Neutrophil (primary cell): ENCODE measurements around the gene LGMN.

ENCODE experiments used
- H3K27ac ChIP-seq: fragments of 200-600 bp; sonication (generic); 2 replicates; pipeline ENCODE4 v1.5.1; 2016; ENCODE audit warnings: mild to moderate bottlenecking, moderate library complexity
- H3K27me3 ChIP-seq: fragments of 200-600 bp; sonication (generic); 2 replicates; pipeline ENCODE4 v1.6.0; 2016; ENCODE audit warnings: mild to moderate bottlenecking
- H3K36me3 ChIP-seq: fragments of 200-600 bp; sonication (generic); 2 replicates; pipeline ENCODE4 v1.5.1; 2017
- H3K4me1 ChIP-seq, 2 experiments: fragments of 200-600 bp in 1 of 2; sonication (generic) in 1 of 2; 1 replicate in 1 of 2; 2 replicates in 1 of 2; pipeline versions ENCODE4 v1.5.1 to v1.6.1; 2013 to 2016; ENCODE audit warnings: low read depth in 1 of 2, low read length in 1 of 2, mild to moderate bottlenecking in 1 of 2, moderate library complexity in 1 of 2; ENCODE audit not compliant: control insufficient read depth in 1 of 2, insufficient read depth in 1 of 2
- H3K4me3 ChIP-seq, 2 experiments: fragments of 200-600 bp in 1 of 2; sonication (generic) in 1 of 2; 1 replicate in 1 of 2; 2 replicates in 1 of 2; pipeline ENCODE4 v1.5.1; 2013 to 2016; ENCODE audit warnings: low read depth in 1 of 2, low read length in 1 of 2, mild to moderate bottlenecking in 1 of 2, moderate library complexity in 1 of 2
- H3K9me3 ChIP-seq: fragments of 200-600 bp; sonication (generic); 2 replicates; pipeline ENCODE4 v1.5.1; 2016
- CTCF ChIP-seq: fragments of 200-600 bp; sonication (generic); IDR thresholded peaks from 2 replicates; pipeline ENCODE4 v1.5.1; 2016; ENCODE audit warnings: antibody characterized with exemption

The LGMN gene

GRCh38 chr14:92789457-92790089, 41.1 kb upstream of the LGMN start:
- peaks cover 9 to 11% of the 10 kb centered on the region in 2 experiments for H3K4me1 ChIP-seq
- no peak for TF ChIP-seq CTCF
- no peaks in the 10 kb centered on the region for H3K27me3 ChIP-seq
- H3K27ac ChIP-seq = no peak overlapping the region
- no peaks in the 10 kb centered on the region for H3K36me3 ChIP-seq
- H3K9me3 ChIP-seq = peaks cover 9% of the 10 kb centered on the region
- H3K4me3 ChIP-seq = no peak overlapping the region

GRCh38 chr14:92787554-92787953, 39.1 kb upstream of the LGMN start:
- Histone ChIP-seq H3K9me3 (peaks cover 9% of the 10 kb centered on the region), H3K4me1 (no peaks in the 10 kb centered on the region), H3K27me3 (no peaks in the 10 kb centered on the region), H3K27ac (no peak overlapping the region), H3K36me3 (no peaks in the 10 kb centered on the region), H3K4me3 (no peak overlapping the region)
- no peak for TF ChIP-seq CTCF

GRCh38 chr14:92786427-92786756, 38.0 kb upstream of the LGMN start:
- H3K27me3 ChIP-seq = no peaks in the 10 kb centered on the region
- H3K27ac ChIP-seq = no peak overlapping the region
- peaks cover 9% of the 10 kb centered on the region for H3K9me3 ChIP-seq
- H3K36me3 ChIP-seq = no peaks in the 10 kb centered on the region
- no peak overlapping the region for H3K4me3 ChIP-seq
- no peak for TF ChIP-seq CTCF
- no peaks in the 10 kb centered on the region for H3K4me1 ChIP-seq

DNA sequence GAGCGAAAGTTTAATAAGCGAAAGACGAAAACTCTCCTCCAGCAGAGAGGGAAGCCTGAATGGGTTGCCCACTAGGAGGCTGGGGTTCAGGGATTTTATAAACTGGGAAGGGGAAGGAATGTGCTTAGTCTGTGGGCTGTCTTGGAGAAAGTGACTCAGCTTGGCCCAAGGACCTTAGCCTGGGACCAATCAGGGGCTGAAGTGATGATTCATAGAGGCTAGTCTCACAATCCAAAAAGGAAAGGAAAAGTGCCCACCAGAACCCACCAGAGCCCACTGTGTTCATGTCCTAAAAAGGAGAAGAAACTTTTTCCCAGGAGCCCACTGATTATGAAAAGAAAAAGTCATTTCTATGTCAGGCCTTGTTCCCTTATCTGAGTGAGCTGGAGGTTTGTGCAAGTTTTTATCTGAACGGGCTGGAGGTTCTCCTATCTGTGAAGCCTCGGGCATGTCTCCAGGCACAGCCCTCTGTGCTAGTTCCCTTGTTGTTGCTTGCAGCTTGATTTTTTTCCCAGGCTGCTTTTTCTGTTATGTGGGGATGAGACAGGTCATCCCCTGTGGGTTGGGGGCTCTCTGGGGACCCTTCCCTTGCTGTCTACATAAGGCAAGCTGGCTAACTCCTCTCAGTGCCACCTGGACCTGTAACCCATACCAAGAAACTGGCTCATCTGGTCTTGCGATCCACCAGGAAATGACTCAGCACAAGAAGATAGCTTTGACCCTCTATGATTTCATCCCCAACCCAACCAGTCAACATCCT, 37.4 kb upstream of the LGMN start:
- Histone ChIP-seq H3K27me3 (no peaks in the 10 kb centered on the region), H3K4me1 (no peaks in the 10 kb centered on the region), H3K4me3 (no peak overlapping the region), H3K36me3 (no peaks in the 10 kb centered on the region), H3K27ac (no peak overlapping the region), H3K9me3 (peaks cover 9% of the 10 kb centered on the region)
- no peak for TF ChIP-seq CTCF

GRCh38 chr14:92783813-92784431, 35.5 kb upstream of the LGMN start:
- Histone ChIP-seq H3K27ac (no peak overlapping the region), H3K4me3 (no peak overlapping the region), H3K4me1 (no peaks in the 10 kb centered on the region), H3K27me3 (no peaks in the 10 kb centered on the region), H3K36me3 (no peaks in the 10 kb centered on the region), H3K9me3 (peaks cover 2% of the 10 kb centered on the region)
- TF ChIP-seq CTCF = no peak
